Activated T-helper 17 cell treated with anti-CD3 and anti-CD28 coated beads, Interleukin-2, amount 50 U/mL, for 72 hours (primary cell): ENCODE data around the gene PROKR2. TPM values are rescaled to one million over a fixed set of nuclear protein-coding genes. Genes with fewer than 3 reads are reported as not detected.

Experiments
- ATAC-seq: fragments of 150-1000 bp; cut with Tn5 transposase; replicated peaks from 2 replicates; pipeline ENCODE4 v1.10.0; 2021; ENCODE audit warnings: mild to moderate bottlenecking, moderate library complexity
- H3K27ac Mint-ChIP-seq: one replicate; pipeline ENCODE4 v1.8.0; 2022; ENCODE audit warnings: mixed read lengths
- H3K27me3 Mint-ChIP-seq: one replicate; pipeline ENCODE4 v1.8.0; 2022; ENCODE audit warnings: mixed read lengths
- H3K36me3 Mint-ChIP-seq: one replicate; pipeline ENCODE4 v1.8.0; 2022; ENCODE audit warnings: low read depth, mild to moderate bottlenecking, mixed read lengths
- H3K4me1 Mint-ChIP-seq: one replicate; pipeline ENCODE4 v1.8.0; 2022; ENCODE audit warnings: mixed read lengths
- H3K4me3 Mint-ChIP-seq: one replicate; pipeline ENCODE4 v1.8.0; 2022; ENCODE audit warnings: mild to moderate bottlenecking, mixed read lengths
- H3K9me3 Mint-ChIP-seq: one replicate; pipeline ENCODE4 v1.8.0; 2022; ENCODE audit warnings: mixed read lengths
- total RNA-seq, 2 donors: library from RNA; stranded (reverse); gene quantifications; one replicate each; pipeline ENCODE4 v1.2.3, GENCODE V29; 2022

Gene PROKR2
- not detected for total RNA-seq

DNA sequence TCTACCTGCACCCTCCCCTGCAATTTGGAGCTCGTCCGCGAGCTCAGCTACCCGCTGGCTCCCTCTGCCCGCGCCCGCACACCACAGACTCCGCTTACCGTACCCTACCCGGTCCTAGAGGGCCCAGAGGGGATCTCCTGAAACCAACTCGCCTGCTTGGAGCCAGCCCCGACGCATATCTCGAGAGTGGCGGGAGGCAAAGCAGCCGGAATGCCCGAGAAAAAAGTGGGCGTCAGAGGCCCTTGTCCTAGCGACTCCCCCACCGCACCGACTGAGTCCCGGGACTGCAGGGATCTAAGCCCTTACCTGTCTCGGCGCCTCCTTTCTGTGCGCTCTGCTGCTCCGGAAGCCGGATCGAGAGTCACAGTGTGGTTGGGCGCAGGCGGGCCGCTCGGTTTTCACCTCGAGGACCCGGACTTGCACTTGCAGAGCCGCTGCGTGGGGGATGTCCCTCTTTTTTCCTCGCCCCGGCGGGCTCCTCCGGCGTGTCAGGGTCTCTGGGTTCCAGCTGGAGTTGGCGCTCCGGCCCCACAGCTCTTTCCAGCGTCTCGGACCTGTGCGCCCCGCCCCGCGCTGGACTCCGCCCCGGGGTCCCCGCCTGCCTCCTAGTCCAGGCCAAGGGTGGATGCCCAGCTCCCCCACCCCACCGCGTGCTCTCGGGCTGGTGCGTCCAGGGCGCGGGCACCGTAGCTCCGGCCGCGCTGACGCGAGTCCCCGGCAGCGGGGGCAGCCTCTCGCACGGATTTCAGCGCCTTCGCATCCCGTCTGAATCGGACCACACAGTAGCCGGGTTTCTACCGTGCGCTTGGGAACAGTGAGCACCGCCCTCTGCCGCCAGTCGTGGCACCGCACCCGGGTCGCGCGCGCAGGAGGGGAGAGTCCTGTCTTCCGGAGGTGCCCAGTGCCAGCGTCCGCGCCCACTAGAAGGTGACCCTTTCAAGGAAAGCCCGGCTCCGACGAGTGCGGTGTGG lies at the start of gene PROKR2:
TSS of gene PROKR2 (minus strand) at position 767 of the 971 bp plus-strand sequence. CDS start 2,585 bp downstream, outside the sequence.
- no peaks in the 10 kb centered on the region for H3K9me3 Mint-ChIP-seq
- no peak within 1 kb of the TSS for H3K4me3 Mint-ChIP-seq
- H3K27ac Mint-ChIP-seq: no peak within 1 kb of the TSS
- peaks cover 43% of the 10 kb centered on the region for H3K27me3 Mint-ChIP-seq
- H3K36me3 Mint-ChIP-seq: no peaks in the 10 kb centered on the region
- H3K4me1 Mint-ChIP-seq: no peaks in the 10 kb centered on the region
- no peak for ATAC-seq

DNA sequence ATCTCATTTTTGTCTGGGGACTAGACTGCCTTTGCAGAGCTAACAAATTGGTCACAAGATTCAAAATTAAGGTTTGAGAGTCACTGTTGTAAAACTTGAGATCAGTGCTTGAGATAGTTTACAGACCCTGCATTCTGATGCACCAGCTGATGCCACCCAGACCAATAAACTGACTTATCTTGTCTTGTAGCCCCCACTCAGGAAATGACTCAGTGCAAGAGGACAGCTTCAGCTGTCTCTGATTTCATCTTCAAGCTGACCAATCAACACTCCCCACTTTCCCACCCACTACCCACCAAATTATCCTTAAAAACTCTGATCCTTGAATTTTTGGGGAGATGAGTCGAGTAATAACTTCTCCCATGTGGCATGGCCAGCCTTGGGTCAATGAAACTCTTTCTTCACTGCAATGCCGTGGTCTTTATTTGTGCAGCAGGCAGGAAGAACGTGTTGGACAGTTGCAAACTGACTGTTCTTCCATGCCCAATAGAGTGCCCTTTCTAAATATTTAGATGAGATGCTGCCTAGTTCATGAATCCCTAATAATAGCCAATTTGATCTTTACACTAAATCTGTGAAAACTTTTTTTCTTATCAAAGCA lies 48.3 kb upstream of the PROKR2 start:
- Mint-ChIP-seq H3K27ac (no peak overlapping the region), H3K4me3 (no peak overlapping the region), H3K27me3 (peaks cover 28% of the 10 kb centered on the region), H3K36me3 (no peaks in the 10 kb centered on the region), H3K4me1 (peaks cover 5% of the 10 kb centered on the region), H3K9me3 (peaks cover 9% of the 10 kb centered on the region)
- ATAC-seq: no peak

DNA sequence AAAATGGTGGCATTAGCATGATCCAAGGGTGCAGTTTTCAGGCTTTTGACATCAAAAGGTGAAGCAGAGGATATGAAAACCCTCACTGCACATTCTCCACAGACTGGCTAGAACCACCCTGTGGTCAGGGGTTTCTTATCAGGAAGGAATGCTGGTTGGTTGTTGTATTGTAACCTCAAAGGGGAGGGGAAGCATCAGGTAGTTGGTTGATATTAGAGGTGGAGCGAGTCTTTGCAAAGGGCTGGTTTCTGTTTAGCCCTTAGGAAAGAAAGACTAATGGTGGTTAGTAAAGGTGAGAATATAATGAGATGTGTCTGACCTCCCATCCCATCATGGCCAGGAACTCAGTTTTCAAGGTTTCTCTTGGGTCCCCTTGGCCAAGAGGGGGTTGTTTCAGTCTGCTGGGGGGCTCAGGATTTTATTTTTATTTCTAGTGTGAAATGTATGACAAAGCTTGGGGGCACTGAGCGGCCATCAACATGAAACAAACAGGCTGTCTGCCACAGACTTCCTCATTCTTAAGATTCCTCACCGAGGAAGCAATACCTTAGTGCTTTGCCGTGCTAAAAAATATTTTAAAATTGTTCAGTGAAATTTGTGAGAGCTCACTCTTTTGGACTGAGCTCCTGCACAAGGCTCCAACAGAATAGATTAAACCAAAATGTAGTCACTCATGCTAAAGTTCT lies 47.5 kb upstream of the PROKR2 start:
- H3K4me1 Mint-ChIP-seq: no peaks in the 10 kb centered on the region
- H3K9me3 Mint-ChIP-seq: peaks cover 9% of the 10 kb centered on the region
- H3K4me3 Mint-ChIP-seq: no peak overlapping the region
- H3K27ac Mint-ChIP-seq: no peak overlapping the region
- no peak for ATAC-seq
- H3K27me3 Mint-ChIP-seq: peaks cover 21% of the 10 kb centered on the region
- H3K36me3 Mint-ChIP-seq: no peaks in the 10 kb centered on the region

DNA sequence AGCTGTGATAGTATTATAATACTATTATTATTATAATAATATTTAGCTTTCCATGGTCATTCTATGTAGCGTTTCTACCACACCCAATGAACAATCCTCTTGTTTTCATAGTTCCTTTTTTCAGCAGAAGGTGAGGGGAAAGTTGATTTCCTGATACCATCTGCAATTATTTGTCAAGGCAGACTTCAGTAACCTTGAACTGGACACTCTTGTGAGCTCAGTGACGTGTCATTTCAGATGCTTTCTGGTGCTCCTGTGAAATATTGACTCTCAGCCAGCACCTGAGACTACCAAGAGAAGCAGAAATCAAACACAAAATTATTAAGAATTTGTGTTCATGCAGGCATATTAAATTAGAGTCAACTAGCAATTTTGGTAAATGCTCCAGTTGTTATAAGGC lies 46.0 kb upstream of the PROKR2 start:
- ATAC-seq: no peak
- Mint-ChIP-seq H3K9me3 (peaks cover 15% of the 10 kb centered on the region), H3K27ac (no peak overlapping the region), H3K27me3 (peaks cover 25% of the 10 kb centered on the region), H3K36me3 (no peaks in the 10 kb centered on the region), H3K4me1 (no peaks in the 10 kb centered on the region), H3K4me3 (no peak overlapping the region)

DNA sequence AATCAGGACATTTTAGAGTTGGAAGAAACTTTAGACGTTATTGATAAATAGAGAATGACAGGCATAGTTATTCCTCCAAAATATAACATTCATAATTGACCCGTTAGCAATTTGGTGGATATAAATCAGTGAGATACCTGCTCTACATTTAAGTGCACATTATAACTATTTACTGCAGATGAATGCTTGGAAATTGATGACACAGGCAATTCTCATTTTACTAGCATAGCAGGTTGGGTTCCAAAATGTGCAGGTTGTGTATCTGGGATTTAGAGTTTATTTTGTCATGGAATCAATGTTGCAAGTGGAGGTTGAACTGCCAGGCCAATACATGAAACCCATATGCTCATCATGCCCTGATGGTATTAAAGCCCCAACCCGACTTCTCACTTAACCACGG lies 44.4 kb upstream of the PROKR2 start:
- Mint-ChIP-seq H3K27me3 (peaks cover 26% of the 10 kb centered on the region), H3K27ac (no peak overlapping the region), H3K9me3 (peaks cover 10% of the 10 kb centered on the region), H3K4me1 (no peaks in the 10 kb centered on the region), H3K36me3 (no peaks in the 10 kb centered on the region), H3K4me3 (no peak overlapping the region)
- ATAC-seq: no peak

DNA sequence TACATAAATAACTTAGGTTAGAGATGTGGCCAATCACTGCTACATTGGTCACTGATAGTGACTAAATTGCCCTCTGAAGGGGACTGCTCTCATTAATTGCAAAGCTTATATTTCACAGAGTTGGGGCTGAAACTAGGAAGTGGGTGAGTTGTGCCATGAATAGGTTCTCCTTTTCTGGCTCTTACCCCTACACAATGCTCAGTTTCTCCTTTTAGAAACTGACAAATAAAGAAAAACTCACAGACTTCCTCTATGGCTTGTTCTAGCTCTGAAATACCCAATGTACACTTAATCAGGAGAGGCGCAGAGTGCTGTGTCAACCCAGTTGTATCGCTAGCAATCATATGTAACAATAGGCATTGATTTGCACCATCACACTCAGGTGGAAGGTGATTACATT lies 41.2 kb upstream of the PROKR2 start:
- Mint-ChIP-seq H3K4me1 (no peaks in the 10 kb centered on the region), H3K4me3 (no peak overlapping the region), H3K9me3 (peaks cover 5% of the 10 kb centered on the region), H3K36me3 (no peaks in the 10 kb centered on the region), H3K27ac (no peak overlapping the region), H3K27me3 (peaks cover 16% of the 10 kb centered on the region)
- no peak for ATAC-seq

DNA sequence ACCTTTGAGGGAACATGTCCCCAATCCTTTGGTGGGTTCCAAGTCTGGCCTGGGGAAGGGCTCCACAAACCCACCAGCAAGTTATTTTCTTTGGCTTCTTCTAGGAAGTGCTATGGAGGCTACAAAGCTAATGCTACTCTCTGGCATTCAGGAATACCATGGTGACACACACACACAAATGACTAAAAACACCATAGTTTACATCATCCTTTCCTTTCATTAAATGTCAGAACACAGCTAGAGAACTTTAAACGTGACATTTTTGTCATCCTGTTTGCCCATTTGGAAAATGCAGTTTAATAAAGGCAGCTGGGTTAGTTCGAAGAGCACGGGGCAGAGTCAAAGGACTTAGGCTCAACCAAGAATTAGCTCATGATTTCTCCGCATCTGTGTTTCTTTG lies 40.2 kb upstream of the PROKR2 start:
- H3K9me3 Mint-ChIP-seq: peaks cover 5% of the 10 kb centered on the region
- no peak overlapping the region for H3K27ac Mint-ChIP-seq
- no peaks in the 10 kb centered on the region for H3K36me3 Mint-ChIP-seq
- ATAC-seq: no peak
- H3K4me3 Mint-ChIP-seq: no peak overlapping the region
- no peaks in the 10 kb centered on the region for H3K4me1 Mint-ChIP-seq
- peaks cover 20% of the 10 kb centered on the region for H3K27me3 Mint-ChIP-seq

DNA sequence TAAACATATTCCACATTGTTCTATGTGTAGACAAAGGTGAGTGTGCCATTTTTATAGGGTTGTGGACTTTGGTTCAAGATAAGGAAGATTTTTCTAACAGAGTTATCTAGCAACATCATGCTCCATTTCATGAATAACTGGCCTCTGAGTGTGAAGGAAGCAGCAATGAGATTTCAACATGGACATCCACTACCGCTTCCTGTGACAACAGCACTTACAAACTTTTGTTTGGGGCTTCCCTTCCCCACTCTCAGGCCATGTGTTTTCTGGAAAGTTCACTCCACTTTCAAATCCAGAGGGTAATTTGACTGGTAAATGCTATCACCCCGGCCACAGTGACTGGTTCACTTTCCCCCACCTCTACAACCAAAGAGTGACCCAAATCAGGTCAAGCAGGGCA lies 38.1 kb upstream of the PROKR2 start:
- ATAC-seq: no peak
- Mint-ChIP-seq H3K9me3 (peaks cover 5% of the 10 kb centered on the region), H3K27me3 (peaks cover 27% of the 10 kb centered on the region), H3K4me1 (no peaks in the 10 kb centered on the region), H3K4me3 (no peak overlapping the region), H3K36me3 (no peaks in the 10 kb centered on the region), H3K27ac (no peak overlapping the region)

DNA sequence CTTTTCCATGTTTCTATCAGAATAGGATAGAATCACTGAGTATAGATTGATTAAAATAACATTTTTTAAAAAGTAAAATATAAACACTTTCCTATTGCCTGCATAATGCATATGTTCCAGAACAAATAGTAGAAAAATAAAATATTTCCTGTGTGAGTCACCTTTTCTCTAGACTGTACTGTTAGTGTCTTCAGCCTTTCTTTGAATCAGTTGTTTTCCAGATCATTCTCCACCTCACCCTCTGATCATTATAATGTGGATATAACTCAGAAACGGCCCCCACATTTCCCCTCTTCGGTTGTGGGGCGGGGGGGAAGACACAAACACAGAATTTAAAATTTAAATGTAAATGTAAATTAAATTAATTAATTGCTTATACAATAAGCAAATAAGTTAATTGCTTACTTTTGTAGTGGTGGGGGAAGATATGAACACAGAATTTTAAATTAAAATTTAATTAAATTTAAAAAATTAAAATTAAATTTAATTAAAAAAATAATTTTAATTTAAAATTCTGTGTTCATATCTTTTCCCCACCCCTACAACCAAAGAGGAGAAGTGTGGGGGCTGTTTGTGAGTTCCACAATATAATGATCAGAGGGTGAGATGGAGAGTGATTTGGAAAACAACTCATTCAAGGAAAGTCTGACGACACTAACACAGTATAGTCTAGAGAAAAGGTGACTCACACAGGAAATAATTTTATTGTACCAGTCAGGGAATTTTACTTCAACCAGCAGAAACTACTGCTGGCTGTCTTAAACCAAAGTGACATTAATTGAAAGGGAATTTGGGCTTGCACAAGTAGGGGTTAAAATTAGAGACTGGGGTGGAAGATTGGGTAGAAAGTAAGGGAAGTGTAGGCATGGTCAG lies 37.1 kb upstream of the PROKR2 start:
- H3K27ac Mint-ChIP-seq: no peak overlapping the region
- H3K4me1 Mint-ChIP-seq: no peaks in the 10 kb centered on the region
- no peaks in the 10 kb centered on the region for H3K36me3 Mint-ChIP-seq
- H3K9me3 Mint-ChIP-seq: peaks cover 5% of the 10 kb centered on the region
- H3K27me3 Mint-ChIP-seq: peaks cover 31% of the 10 kb centered on the region
- H3K4me3 Mint-ChIP-seq: no peak overlapping the region
- peak; percentile 79 for ATAC-seq

DNA sequence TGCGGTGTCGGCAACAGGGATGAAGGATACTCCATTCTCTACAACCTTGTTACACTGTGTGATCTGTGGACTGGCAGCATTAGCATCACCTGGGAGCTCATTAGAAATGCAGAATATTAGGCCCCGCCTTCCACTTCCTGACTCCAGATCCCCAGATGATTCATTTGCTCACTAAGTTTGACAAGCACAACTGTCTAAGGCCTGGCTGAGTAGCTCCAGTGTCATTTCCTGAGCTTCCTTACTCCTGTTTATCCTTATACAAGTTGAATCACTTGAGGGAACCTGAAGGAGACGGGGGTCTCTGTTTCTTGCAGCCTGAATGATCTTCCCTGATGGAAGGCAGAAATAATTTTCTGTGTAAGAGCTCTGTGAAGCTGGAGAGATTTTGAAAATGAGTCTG lies 32.7 kb upstream of the PROKR2 start:
- H3K27ac Mint-ChIP-seq: no peak overlapping the region
- ATAC-seq: no peak
- H3K36me3 Mint-ChIP-seq: no peaks in the 10 kb centered on the region
- H3K9me3 Mint-ChIP-seq: no peaks in the 10 kb centered on the region
- no peak overlapping the region for H3K4me3 Mint-ChIP-seq
- no peaks in the 10 kb centered on the region for H3K4me1 Mint-ChIP-seq
- peaks cover 19% of the 10 kb centered on the region for H3K27me3 Mint-ChIP-seq

DNA sequence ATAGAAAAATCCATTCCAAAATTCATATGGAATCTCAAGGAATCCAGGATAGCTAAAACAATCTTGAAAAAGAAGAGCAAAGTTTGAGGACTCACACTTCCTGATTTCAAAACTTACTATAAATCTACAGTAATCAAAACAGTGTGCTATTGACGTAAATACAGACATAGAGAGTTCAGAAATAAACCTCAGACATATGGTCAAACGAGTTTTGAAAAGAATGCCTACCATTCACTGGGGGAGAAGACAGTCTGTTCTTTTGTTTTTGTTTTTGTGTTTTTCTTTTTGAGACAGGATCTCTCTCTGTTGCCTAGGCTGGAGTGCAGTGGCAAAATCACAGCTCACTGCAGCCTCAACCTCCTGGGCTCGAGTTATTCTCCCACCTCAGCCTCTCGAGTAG lies 25.3 kb upstream of the PROKR2 start:
- Mint-ChIP-seq H3K9me3 (peaks cover 12% of the 10 kb centered on the region), H3K4me1 (no peaks in the 10 kb centered on the region), H3K27ac (no peak overlapping the region), H3K4me3 (no peak overlapping the region), H3K27me3 (peaks cover 31% of the 10 kb centered on the region), H3K36me3 (no peaks in the 10 kb centered on the region)
- no peak for ATAC-seq

DNA sequence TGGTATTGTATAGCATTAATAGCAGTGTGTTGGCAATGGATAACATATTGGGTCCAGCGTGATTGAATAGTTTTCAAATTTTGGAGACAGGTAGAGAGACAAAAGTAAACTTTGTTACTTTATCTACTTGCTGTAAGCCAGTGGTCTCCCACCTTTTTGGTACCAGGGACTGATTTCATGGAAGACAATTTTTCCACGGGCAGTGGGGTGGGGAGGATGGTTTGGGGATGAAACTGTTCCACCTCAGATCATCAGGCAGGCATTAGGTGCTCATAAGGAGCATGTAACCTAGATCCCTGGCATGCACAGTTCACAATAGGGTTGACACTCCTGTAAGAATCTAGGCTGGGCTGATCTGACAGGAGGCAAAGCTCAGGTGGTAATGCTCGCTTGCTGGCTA lies 14.6 kb upstream of the PROKR2 start:
- no peak for ATAC-seq
- H3K27me3 Mint-ChIP-seq: peaks cover 33% of the 10 kb centered on the region
- H3K36me3 Mint-ChIP-seq: no peaks in the 10 kb centered on the region
- H3K9me3 Mint-ChIP-seq: no peaks in the 10 kb centered on the region
- no peaks in the 10 kb centered on the region for H3K4me1 Mint-ChIP-seq
- no peak overlapping the region for H3K4me3 Mint-ChIP-seq
- no peak overlapping the region for H3K27ac Mint-ChIP-seq

DNA sequence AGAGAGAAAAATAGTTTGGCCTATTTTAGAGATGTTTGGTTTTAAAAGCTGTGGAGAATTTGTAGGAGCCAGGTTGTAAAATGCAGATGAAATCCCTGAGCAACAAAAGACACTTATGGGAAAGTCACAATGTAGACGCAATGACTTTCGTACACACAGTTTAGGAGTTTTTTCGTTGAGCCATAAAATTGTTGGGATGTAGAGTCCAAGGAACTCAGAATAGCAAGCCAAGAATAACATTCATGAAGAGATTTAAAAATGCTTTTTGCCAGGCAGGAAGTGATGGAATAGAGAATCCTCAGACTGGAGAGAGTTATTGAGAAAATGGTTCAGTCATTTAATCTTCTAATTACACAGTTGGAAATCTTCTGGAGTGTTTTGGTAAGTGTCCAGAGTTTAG lies 11.5 kb upstream of the PROKR2 start:
- Mint-ChIP-seq H3K27me3 (peaks cover 30% of the 10 kb centered on the region), H3K36me3 (no peaks in the 10 kb centered on the region), H3K9me3 (no peaks in the 10 kb centered on the region), H3K27ac (no peak overlapping the region), H3K4me3 (no peak overlapping the region), H3K4me1 (no peaks in the 10 kb centered on the region)
- ATAC-seq: no peak

DNA sequence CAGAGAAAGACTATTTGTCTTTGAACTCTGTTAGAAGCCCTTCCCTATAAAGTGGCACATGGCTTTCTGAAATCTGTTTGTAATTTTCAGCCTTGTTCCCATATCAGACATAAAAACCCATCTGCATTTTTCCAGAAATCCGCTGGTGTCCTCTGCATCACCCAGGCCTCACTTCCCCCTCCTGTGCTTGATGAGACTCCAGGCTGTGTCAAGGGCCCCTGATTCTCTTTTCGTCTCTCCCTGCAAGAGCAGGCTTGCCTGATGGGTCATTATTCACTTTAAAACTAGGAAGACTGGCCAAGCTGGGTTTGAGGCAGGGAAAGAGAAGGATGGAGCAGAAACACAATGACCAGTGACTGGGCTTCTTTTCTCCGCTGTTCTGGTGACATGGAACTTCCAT lies 10.6 kb upstream of the PROKR2 start:
- no peak for ATAC-seq
- Mint-ChIP-seq H3K4me1 (no peaks in the 10 kb centered on the region), H3K4me3 (no peak overlapping the region), H3K27ac (no peak overlapping the region), H3K27me3 (peaks cover 36% of the 10 kb centered on the region), H3K9me3 (no peaks in the 10 kb centered on the region), H3K36me3 (no peaks in the 10 kb centered on the region)
